ENCODE results near the gene GTF3C5.
"Not testable (repeated sequence)": the region's sequence is repeated elsewhere in the genome, so short reads cannot be mapped to it uniquely, and the experiment has no call there.

GTF3C5 gene

GRCh38 chr9:133040892-133041479 is 10.2 kb downstream of the GTF3C5 start:
- not testable (repeated sequence) for H3K9me3 ChIP-seq (ENCODE audit: insufficient read depth, low read depth, low read length); H3K4me2 ChIP-seq (ENCODE audit: low read depth, low read length, poor library complexity, severe bottlenecking); H3K4me1 ChIP-seq (ENCODE audit: insufficient read depth, low read length, poor library complexity, severe bottlenecking); H3K27me3 ChIP-seq (ENCODE audit: insufficient read depth, low read length, poor library complexity, severe bottlenecking); H3F3A ChIP-seq (ENCODE audit: low read depth); H3K9ac ChIP-seq (ENCODE audit: low read depth, low read length, poor library complexity, severe bottlenecking); H3K9me2 ChIP-seq (replicated peaks; ENCODE audit: low read depth, low read length); H2AFZ ChIP-seq (ENCODE audit: low read length); H3K4me3 ChIP-seq (ENCODE audit: low read length, poor library complexity, severe bottlenecking)
- Histone ChIP-seq H3K36me3 (ENCODE audit: insufficient read depth, low read length) (peaks cover 49% of the 10 kb centered on the region; the same call in 1 of the 2 replicates), H3K79me2 (ENCODE audit: insufficient read depth, low read length) (peaks cover 57% of the 10 kb centered on the region), H4K20me1 (ENCODE audit: insufficient read depth, low read length, poor library complexity, severe bottlenecking) (peaks cover 32% of the 10 kb centered on the region)
- peak; percentile 64 for TF ChIP-seq CTCF (conservative IDR thresholded peaks at IDR 0.05; ENCODE audit: low read length)

- no peaks in the 10 kb centered on the region for H3K9me3 ChIP-seq (ENCODE audit: insufficient read depth, low read depth, low read length)
- no peak overlapping the region for H3K4me2 ChIP-seq (ENCODE audit: low read depth, low read length, poor library complexity, severe bottlenecking)
- H3K4me1 ChIP-seq (ENCODE audit: insufficient read depth, low read length, poor library complexity, severe bottlenecking), result peaks cover 5% of the 10 kb centered on the region
- no peak overlapping the region for H3K4me3 ChIP-seq (ENCODE audit: low read length, poor library complexity, severe bottlenecking)
- no peaks in the 10 kb centered on the region for H3K27me3 ChIP-seq (ENCODE audit: insufficient read depth, low read length, poor library complexity, severe bottlenecking)
- H3K79me2 ChIP-seq (ENCODE audit: insufficient read depth, low read length), result peaks cover 48% of the 10 kb centered on the region
- H3K9me2 ChIP-seq (replicated peaks; ENCODE audit: low read depth, low read length), result no peaks in the 10 kb centered on the region
- no peaks in the 10 kb centered on the region for H3F3A ChIP-seq (ENCODE audit: low read depth)
- peaks cover 32% of the 10 kb centered on the region for H4K20me1 ChIP-seq (ENCODE audit: insufficient read depth, low read length, poor library complexity, severe bottlenecking)
- TF ChIP-seq EZH2phosphoT487 (IDR thresholded peaks at IDR 0.05; ENCODE audit: borderline replicate concordance) (no peak), CTCF (conservative IDR thresholded peaks at IDR 0.05; ENCODE audit: low read length) (no peak)
- H3K36me3 ChIP-seq (ENCODE audit: insufficient read depth, low read length), result peaks cover 59% of the 10 kb centered on the region
- no peak overlapping the region for H2AFZ ChIP-seq (ENCODE audit: low read length)
- no peak overlapping the region for H3K9ac ChIP-seq (ENCODE audit: low read depth, low read length, poor library complexity, severe bottlenecking)
These were observed 11.2 kb downstream of the GTF3C5 start for GRCh38 chr9:133041958-133042357.

- peaks cover 65% of the 10 kb centered on the region for H3K36me3 ChIP-seq (ENCODE audit: insufficient read depth, low read length)
These were observed 11.9 kb downstream of the GTF3C5 start for GRCh38 chr9:133042676-133043075.

More at GRCh38 chr9:133042676-133043075, 11.9 kb downstream of the GTF3C5 start:
- Histone ChIP-seq H3K4me3 (ENCODE audit: low read length, poor library complexity, severe bottlenecking) (no peak overlapping the region), H3F3A (ENCODE audit: low read depth) (no peaks in the 10 kb centered on the region), H2AFZ (ENCODE audit: low read length) (no peak overlapping the region), H3K9ac (ENCODE audit: low read depth, low read length, poor library complexity, severe bottlenecking) (no peak overlapping the region), H3K4me1 (ENCODE audit: insufficient read depth, low read length, poor library complexity, severe bottlenecking) (no peaks in the 10 kb centered on the region), H3K79me2 (ENCODE audit: insufficient read depth, low read length) (peaks cover 40% of the 10 kb centered on the region), H3K9me3 (ENCODE audit: insufficient read depth, low read depth, low read length) (no peaks in the 10 kb centered on the region), H3K9me2 (replicated peaks; ENCODE audit: low read depth, low read length) (no peaks in the 10 kb centered on the region), H3K4me2 (ENCODE audit: low read depth, low read length, poor library complexity, severe bottlenecking) (no peak overlapping the region), H4K20me1 (ENCODE audit: insufficient read depth, low read length, poor library complexity, severe bottlenecking) (peaks cover 26% of the 10 kb centered on the region), H3K27me3 (ENCODE audit: insufficient read depth, low read length, poor library complexity, severe bottlenecking) (no peaks in the 10 kb centered on the region)
- TF ChIP-seq CTCF (conservative IDR thresholded peaks at IDR 0.05; ENCODE audit: low read length), result no peak
- TF ChIP-seq EZH2phosphoT487 (IDR thresholded peaks at IDR 0.05; ENCODE audit: borderline replicate concordance), result no peak

Data from Loucy (cell line).